C4-2B (cell line): ENCODE data around the gene SOCS1.

Source experiments
- ZFX ChIP-seq: fragments of 450-650 bp; IDR thresholded peaks from 2 replicates; pipeline ENCODE4 v1.6.1; 2017
- TF ChIP-seq, protein P1 (sequence below): fragments of 450-650 bp; conservative IDR thresholded peaks from 2 replicates; pipeline ENCODE4 v1.5.1; 2017; ENCODE audit warnings: mild to moderate bottlenecking

GRCh38 chr16:11273721-11274324 is 17.8 kb upstream of the SOCS1 start:
- TF ChIP-seq, protein P1, sequence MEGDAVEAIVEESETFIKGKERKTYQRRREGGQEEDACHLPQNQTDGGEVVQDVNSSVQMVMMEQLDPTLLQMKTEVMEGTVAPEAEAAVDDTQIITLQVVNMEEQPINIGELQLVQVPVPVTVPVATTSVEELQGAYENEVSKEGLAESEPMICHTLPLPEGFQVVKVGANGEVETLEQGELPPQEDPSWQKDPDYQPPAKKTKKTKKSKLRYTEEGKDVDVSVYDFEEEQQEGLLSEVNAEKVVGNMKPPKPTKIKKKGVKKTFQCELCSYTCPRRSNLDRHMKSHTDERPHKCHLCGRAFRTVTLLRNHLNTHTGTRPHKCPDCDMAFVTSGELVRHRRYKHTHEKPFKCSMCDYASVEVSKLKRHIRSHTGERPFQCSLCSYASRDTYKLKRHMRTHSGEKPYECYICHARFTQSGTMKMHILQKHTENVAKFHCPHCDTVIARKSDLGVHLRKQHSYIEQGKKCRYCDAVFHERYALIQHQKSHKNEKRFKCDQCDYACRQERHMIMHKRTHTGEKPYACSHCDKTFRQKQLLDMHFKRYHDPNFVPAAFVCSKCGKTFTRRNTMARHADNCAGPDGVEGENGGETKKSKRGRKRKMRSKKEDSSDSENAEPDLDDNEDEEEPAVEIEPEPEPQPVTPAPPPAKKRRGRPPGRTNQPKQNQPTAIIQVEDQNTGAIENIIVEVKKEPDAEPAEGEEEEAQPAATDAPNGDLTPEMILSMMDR, result no peak
- no peak for TF ChIP-seq ZFX
